IPS DF 19.7 (cell line): Measurements from ENCODE around the gene PRR36.
"Not testable (repeated sequence)": the region's sequence is repeated elsewhere in the genome, so short reads cannot be mapped to it uniquely, and the experiment has no call there.

Experiments used
- DNase-seq: peaks from one replicate; pipeline ENCODE4 v3.0.0-alpha.2; 2013; ENCODE audit warnings: low read depth, low spot score

The PRR36 gene

GRCh38 chr19:7874076-7874896 is at the start of gene PRR36:
Gene PRR36 (minus strand): TSS chr19:7874390. CDS start chr19:7873689, 701 bp downstream.
- no peak for DNase-seq

- no peak for DNase-seq
Measured at GRCh38 chr19:7923295-7924191, 49.4 kb upstream of the PRR36 start.

- no peak for DNase-seq
Measured at GRCh38 chr19:7922836-7923195, 48.6 kb upstream of the PRR36 start.

GRCh38 chr19:7921967-7922835 is 48.0 kb upstream of the PRR36 start:
- DNase-seq, result no peak

- no peak for DNase-seq
Measured at GRCh38 chr19:7921302-7921966, 47.2 kb upstream of the PRR36 start.

- no peak for DNase-seq
Measured at GRCh38 chr19:7920519-7921301, 46.5 kb upstream of the PRR36 start.

- DNase-seq, result no peak
Measured at GRCh38 chr19:7919610-7920518, 45.7 kb upstream of the PRR36 start, which contains the start of gene SNAPC2. Gene SNAPC2 (plus strand): TSS chr19:7920338. CDS start chr19:7920367, 29 bp downstream.

- DNase-seq, result no peak
Measured at GRCh38 chr19:7918615-7919421, 44.6 kb upstream of the PRR36 start.

GRCh38 chr19:7918062-7918614 is 43.9 kb upstream of the PRR36 start:
- not testable (repeated sequence) for DNase-seq

- DNase-seq, result no peak
Measured at GRCh38 chr19:7917267-7918061, 43.3 kb upstream of the PRR36 start.

- DNase-seq, result no peak
Measured at GRCh38 chr19:7916955-7917266, 42.7 kb upstream of the PRR36 start.

GRCh38 chr19:7916103-7916954 is 42.1 kb upstream of the PRR36 start:
- DNase-seq, result no peak

- DNase-seq, result no peak
Measured at GRCh38 chr19:7915250-7916102, 41.3 kb upstream of the PRR36 start.

GRCh38 chr19:7914598-7915045 is 40.4 kb upstream of the PRR36 start, which contains the start of gene TGFBR3L:
Gene TGFBR3L (plus strand): TSS chr19:7914830.
- DNase-seq, result no peak

- DNase-seq, result no peak
Measured at GRCh38 chr19:7914099-7914498, 39.9 kb upstream of the PRR36 start.
